Nephron (organoid): ENCODE results near the gene PEF1.

Source experiments
- H3K27ac Mint-ChIP-seq, 3 experiments: 2 replicates each; pipeline ENCODE4 v1.8.0; 2020; ENCODE audit warnings: mixed read lengths in 3 of 3, mild to moderate bottlenecking in 2 of 3, moderate library complexity in 1 of 3
- H3K27me3 Mint-ChIP-seq: 2 replicates; pipeline ENCODE4 v1.8.0; 2021; ENCODE audit warnings: low read depth, mild to moderate bottlenecking, moderate library complexity, mixed read lengths
- H3K36me3 Mint-ChIP-seq: 2 replicates; pipeline ENCODE4 v1.8.0; 2020; ENCODE audit warnings: low read depth, mixed read lengths
- H3K4me1 Mint-ChIP-seq: 2 replicates; pipeline ENCODE4 v1.8.0; 2020; ENCODE audit warnings: mixed read lengths
- H3K4me3 Mint-ChIP-seq, 3 experiments: 2 replicates each; pipeline ENCODE4 v1.8.0; 2020; ENCODE audit warnings: mild to moderate bottlenecking in 3 of 3, mixed read lengths in 3 of 3, moderate library complexity in 2 of 3
- H3K9me3 Mint-ChIP-seq: 2 replicates; pipeline ENCODE4 v1.8.0; 2020; ENCODE audit warnings: mixed read lengths
- TF ChIP-seq, protein P1 (sequence below), 3 experiments: fragments of 200-600 bp; sonication (generic); IDR thresholded peaks; one replicate each; pipeline ENCODE4 v1.5.0; 2021; ENCODE audit warnings: antibody characterized with exemption in 3 of 3; ENCODE audit not compliant: unreplicated experiment in 3 of 3

Gene PEF1

DNA sequence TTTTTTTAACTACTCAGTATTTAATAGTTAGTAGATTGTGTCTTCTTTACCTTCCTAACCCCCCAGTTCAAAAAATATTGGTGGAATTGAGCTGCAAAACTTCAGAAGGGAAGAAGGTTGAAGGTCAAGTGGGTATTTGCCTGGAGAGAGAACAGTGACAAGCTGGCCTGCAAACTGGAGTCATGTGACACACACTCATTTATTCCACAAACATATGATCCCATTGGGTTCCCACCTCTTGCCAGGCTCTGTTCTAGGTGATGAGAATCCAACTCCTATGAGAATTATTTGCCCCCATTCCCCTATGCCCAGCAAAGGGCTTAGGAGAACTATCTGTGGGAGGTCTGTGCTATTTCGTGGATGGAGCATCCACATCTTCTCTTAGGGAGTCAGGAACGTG lies 3.5 kb upstream of the PEF1 start:
- Mint-ChIP-seq H3K27ac (no peak overlapping the region), H3K4me3 (peak overlapping the region in 1 of 3 experiments; percentile 40), H3K4me1 (peaks cover 55% of the 10 kb centered on the region), H3K36me3 (no peaks in the 10 kb centered on the region), H3K27me3 (no peaks in the 10 kb centered on the region), H3K9me3 (no peaks in the 10 kb centered on the region)
- TF ChIP-seq, protein P1, sequence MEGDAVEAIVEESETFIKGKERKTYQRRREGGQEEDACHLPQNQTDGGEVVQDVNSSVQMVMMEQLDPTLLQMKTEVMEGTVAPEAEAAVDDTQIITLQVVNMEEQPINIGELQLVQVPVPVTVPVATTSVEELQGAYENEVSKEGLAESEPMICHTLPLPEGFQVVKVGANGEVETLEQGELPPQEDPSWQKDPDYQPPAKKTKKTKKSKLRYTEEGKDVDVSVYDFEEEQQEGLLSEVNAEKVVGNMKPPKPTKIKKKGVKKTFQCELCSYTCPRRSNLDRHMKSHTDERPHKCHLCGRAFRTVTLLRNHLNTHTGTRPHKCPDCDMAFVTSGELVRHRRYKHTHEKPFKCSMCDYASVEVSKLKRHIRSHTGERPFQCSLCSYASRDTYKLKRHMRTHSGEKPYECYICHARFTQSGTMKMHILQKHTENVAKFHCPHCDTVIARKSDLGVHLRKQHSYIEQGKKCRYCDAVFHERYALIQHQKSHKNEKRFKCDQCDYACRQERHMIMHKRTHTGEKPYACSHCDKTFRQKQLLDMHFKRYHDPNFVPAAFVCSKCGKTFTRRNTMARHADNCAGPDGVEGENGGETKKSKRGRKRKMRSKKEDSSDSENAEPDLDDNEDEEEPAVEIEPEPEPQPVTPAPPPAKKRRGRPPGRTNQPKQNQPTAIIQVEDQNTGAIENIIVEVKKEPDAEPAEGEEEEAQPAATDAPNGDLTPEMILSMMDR (IDR thresholded peaks at IDR 0.05; ENCODE audit: unreplicated experiment in 3 of 3) = no peak

DNA sequence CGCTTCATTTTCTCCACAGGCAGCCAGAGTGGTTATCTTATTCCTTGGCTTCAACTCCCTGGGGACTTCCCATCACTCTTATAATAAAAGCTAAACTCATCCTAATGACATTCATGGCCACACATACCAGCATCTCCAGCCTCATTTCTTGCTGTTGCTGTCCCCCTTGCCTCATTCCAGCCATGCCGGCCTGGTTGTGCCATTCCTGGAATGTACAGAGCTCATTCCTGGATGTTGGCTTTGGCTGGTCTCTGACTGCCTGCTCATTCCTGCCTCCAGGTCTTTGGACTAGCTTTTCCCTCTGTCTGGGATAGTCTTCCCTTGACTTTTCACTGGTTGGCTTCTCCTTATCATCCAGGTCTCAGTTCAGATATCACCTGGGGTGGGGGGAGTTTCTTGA lies 2.4 kb upstream of the PEF1 start:
- H3K4me1 Mint-ChIP-seq = peaks cover 55% of the 10 kb centered on the region
- peak overlapping the region; percentile 24 to 72 (median 24) for H3K27ac Mint-ChIP-seq
- H3K4me3 Mint-ChIP-seq = peak overlapping the region; percentile 94 to 95 (median 94)
- H3K36me3 Mint-ChIP-seq = no peaks in the 10 kb centered on the region
- H3K9me3 Mint-ChIP-seq = no peaks in the 10 kb centered on the region
- TF ChIP-seq, protein P1 (IDR thresholded peaks at IDR 0.05; ENCODE audit: unreplicated experiment in 3 of 3) = no peak
- H3K27me3 Mint-ChIP-seq = no peaks in the 10 kb centered on the region

DNA sequence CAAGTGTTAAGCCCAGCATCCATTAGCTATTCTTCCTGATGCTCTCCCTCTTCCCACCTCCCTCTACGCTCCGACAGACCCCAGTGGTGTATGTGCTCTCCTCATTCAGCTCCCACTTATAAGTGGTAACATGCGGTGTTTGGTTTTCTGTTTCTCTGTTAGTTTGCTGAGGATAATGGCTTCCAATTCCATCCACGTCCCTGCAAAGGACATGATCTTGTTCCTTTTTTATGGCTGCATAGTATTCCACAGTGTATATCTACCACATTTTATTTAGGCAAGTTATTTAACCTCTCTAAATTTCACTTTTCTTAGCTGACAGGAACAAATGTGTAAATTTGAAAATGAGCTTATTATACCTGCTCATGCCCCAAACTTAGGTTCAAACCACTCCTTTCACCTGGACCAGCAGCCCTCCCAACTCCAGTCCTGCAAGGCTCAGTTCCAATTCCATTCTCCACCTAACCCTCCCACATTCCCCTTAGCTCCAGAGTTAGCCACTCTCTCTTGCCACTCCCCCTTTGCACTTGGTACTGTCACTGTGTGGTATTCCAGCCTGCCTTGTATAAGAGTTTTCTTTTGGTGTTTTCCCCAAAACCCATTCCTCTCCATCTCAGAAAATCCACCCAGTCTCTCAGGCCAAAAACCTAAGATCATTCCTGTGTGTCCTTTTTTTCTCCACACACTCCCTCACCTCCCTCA lies 1.7 kb upstream of the PEF1 start:
- Mint-ChIP-seq H3K4me3 (peak overlapping the region; percentile 94 to 95 (median 94)), H3K9me3 (no peaks in the 10 kb centered on the region), H3K27me3 (no peaks in the 10 kb centered on the region), H3K4me1 (peaks cover 49% of the 10 kb centered on the region), H3K36me3 (no peaks in the 10 kb centered on the region), H3K27ac (peak overlapping the region; percentile 24 to 100 (median 99))
- TF ChIP-seq, protein P1 (IDR thresholded peaks at IDR 0.05; ENCODE audit: unreplicated experiment in 3 of 3) = no peak

DNA sequence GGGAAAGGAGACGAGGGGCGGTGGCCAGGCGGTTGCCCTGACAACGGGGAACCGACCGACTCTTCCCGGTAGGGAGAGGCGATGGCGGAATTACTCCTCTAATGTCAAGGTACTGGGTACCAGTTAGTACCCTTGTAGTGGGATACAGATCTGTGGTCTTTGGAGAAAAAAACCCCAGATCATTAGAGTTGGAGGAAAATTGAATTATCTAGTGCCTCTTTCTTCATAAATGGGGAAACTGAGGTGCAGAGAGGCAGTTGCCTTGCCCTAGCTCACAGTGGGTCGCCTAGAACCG lies 545 bp upstream of the PEF1 start:
- no peaks in the 10 kb centered on the region for H3K9me3 Mint-ChIP-seq
- peaks cover 37% of the 10 kb centered on the region for H3K4me1 Mint-ChIP-seq
- peak overlapping the region; percentile 99 to 100 (median 100) for H3K27ac Mint-ChIP-seq
- TF ChIP-seq, protein P1 (IDR thresholded peaks at IDR 0.05; ENCODE audit: unreplicated experiment in 3 of 3) = no peak
- no peaks in the 10 kb centered on the region for H3K27me3 Mint-ChIP-seq
- peak overlapping the region; percentile 94 to 95 (median 94) for H3K4me3 Mint-ChIP-seq
- no peaks in the 10 kb centered on the region for H3K36me3 Mint-ChIP-seq

DNA sequence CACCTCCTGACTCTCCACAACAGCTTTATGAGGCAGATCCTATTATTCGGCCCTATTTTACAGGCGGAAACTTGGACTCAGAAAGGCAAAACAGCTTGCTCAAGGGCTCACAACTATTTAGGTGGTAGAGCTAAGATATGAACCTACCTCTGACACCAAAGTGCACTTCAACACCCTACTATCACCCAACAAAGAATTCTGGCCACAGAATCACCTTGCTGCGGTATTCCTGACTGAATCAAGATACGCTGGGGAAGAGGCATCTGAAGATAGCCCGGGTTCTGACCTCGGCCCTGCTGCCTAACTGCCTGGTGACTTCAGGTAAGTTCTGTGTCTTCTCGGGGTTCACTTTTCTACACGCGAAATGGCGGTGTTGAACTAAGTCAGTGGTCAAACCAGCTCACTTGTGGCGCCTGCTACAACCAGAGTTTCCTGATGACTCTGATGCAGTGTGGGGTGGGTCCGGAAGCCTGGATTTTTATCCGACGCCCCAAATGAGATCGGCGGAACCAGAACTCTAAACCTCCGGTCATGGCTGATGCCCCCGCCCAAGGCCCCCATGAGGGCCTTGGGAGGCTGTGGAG lies 608 bp downstream of the PEF1 start:
- TF ChIP-seq, protein P1 (IDR thresholded peaks at IDR 0.05; ENCODE audit: unreplicated experiment in 3 of 3) = no peak
- peak overlapping the region; percentile 99 to 100 (median 100) for H3K27ac Mint-ChIP-seq
- no peaks in the 10 kb centered on the region for H3K36me3 Mint-ChIP-seq
- peaks cover 32% of the 10 kb centered on the region for H3K4me1 Mint-ChIP-seq
- peak overlapping the region; percentile 94 to 95 (median 94) for H3K4me3 Mint-ChIP-seq
- H3K27me3 Mint-ChIP-seq = no peaks in the 10 kb centered on the region
- H3K9me3 Mint-ChIP-seq = no peaks in the 10 kb centered on the region

DNA sequence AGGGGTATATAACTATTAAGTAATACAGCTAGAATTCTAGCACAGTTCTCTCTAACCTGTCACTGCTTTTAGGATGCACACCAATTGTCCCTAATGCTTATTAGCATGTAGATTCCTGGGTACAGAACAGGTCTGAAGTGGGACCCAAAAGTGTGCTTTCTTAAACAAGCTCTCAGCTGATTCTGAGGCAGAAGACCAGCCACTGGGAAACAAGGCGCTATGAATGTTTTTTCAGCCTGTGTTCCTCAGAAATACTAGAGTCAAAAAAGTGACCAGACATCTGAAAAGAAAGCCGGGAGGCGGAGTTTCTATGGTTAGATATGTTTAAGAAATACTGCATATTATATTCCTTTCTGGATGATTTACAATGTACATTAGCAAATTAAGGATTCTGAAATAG lies 1.8 kb downstream of the PEF1 start:
- Mint-ChIP-seq H3K4me1 (peaks cover 41% of the 10 kb centered on the region), H3K27me3 (no peaks in the 10 kb centered on the region), H3K9me3 (no peaks in the 10 kb centered on the region), H3K36me3 (no peaks in the 10 kb centered on the region), H3K27ac (no peak overlapping the region), H3K4me3 (peak overlapping the region; percentile 56 to 70 (median 62))
- TF ChIP-seq, protein P1 (IDR thresholded peaks at IDR 0.05; ENCODE audit: unreplicated experiment in 3 of 3) = no peak
